ENCODE measurements around the gene DOK6. TPM values are rescaled to one million over a fixed set of nuclear protein-coding genes. Genes with fewer than 3 reads are reported as not detected.

DOK6 gene
- total RNA-seq, 1 donor, result 2.2 TPM

DNA sequence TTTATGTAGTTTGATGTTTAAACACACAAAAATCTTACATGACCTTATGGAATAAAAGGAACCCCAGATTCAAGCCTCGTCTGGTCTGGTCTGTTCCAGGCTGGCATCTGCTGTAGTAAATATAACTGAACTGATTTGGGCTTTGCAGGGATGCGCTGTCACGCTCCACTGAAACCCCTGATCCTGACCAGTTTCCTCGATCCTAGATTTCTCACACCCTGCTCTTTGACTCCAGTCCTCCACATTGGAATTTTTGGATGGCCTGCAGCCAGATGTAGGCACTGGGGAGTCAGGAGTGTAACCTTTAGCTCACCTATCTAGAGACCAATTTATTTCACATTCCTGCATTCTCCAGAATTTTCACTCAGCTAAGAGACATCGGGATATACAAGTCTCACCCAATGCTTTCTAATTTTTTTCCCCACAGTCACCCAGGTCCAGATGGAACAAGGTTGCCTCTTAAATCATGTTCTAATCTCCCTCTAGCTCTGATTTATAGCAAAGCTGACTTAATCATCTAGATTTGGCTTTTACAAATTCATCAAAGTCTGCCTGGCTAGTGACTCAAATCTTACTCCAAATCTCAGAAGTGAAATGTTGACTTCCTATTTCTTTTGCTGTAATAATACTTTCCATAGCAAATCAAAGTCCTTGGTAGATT, 327.4 kb downstream of the DOK6 start:
- H3K27me3 ChIP-seq (ENCODE audit: insufficient read depth, low read length), result no peaks in the 10 kb centered on the region
- H3K4me3 ChIP-seq (ENCODE audit: low read length), result no peak overlapping the region
- H3K9me3 ChIP-seq (ENCODE audit: low read depth, low read length), result no peaks in the 10 kb centered on the region
- H3K4me1 ChIP-seq (ENCODE audit: insufficient read depth, low read length), result no peaks in the 10 kb centered on the region

DNA sequence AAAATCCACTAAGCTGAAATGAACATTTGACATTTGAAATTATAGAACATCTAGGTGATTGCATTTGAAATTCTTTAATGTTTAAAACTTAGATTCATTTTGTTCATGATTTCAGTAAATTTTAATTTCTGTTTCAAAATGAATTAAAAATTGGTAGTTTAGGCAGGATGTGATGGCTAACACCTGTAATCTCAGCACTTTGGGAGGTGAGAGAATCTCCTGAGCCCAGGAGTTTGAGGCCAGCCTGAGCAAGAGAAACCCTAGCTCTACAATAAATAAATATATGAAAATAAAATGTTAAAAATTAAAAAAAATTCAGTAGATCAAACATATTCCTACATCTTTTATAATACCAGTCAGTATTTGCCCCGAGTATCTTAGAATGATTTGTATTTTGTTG, 330.0 kb downstream of the DOK6 start:
- H3K9me3 ChIP-seq (ENCODE audit: low read depth, low read length), result no peaks in the 10 kb centered on the region
- no peak overlapping the region for H3K4me3 ChIP-seq (ENCODE audit: low read length)
- no peaks in the 10 kb centered on the region for H3K4me1 ChIP-seq (ENCODE audit: insufficient read depth, low read length)
- no peaks in the 10 kb centered on the region for H3K27me3 ChIP-seq (ENCODE audit: insufficient read depth, low read length)

DNA sequence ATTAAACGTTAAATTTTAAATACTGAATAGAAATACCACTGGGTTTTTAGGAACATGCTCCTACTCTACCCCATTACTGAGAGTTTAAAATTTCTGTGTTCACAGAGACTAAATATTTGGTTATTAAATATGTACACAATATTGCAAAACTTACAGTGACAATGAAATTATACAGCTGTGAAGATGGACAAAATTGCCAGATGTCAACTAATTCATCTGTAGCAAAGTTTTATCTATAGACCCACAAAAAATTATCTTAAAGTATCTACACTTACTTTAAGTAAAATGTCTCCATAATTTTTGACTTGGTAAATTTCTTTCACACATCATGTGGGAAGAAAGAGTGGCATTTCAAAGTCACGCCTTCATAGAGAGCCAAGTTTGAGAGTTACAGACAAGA, 333.8 kb downstream of the DOK6 start:
- Histone ChIP-seq H3K4me3 (ENCODE audit: low read length) (no peak overlapping the region), H3K9me3 (ENCODE audit: low read depth, low read length) (no peaks in the 10 kb centered on the region), H3K27me3 (ENCODE audit: insufficient read depth, low read length) (no peaks in the 10 kb centered on the region), H3K4me1 (ENCODE audit: insufficient read depth, low read length) (no peaks in the 10 kb centered on the region)

GRCh38 chr18:69736730-69737129, 336.0 kb downstream of the DOK6 start:
- H3K4me1 ChIP-seq (ENCODE audit: insufficient read depth, low read length), result no peaks in the 10 kb centered on the region
- no peak overlapping the region for H3K4me3 ChIP-seq (ENCODE audit: low read length)
- no peaks in the 10 kb centered on the region for H3K9me3 ChIP-seq (ENCODE audit: low read depth, low read length)
- no peaks in the 10 kb centered on the region for H3K27me3 ChIP-seq (ENCODE audit: insufficient read depth, low read length)

DNA sequence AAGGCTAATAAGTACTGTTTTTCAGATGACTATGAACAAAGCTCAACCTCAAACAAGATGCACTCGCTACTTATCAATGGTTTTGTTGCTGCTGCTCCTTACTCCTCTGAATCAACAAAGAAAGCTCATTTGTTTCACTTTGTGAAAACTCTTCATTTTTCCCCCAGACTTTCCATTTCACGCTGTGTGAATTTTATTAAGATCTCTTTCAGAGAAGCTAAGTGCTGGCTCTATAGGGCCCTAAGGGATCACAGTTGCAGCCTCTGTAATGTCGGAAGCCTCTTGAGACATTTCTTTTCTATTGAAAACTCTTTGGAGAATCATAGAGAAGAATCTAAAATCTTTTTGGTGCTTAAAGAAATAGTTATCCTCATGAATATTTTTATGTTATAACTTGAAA, 337.2 kb downstream of the DOK6 start:
- H3K4me1 ChIP-seq (ENCODE audit: insufficient read depth, low read length), result no peaks in the 10 kb centered on the region
- H3K9me3 ChIP-seq (ENCODE audit: low read depth, low read length), result no peaks in the 10 kb centered on the region
- H3K4me3 ChIP-seq (ENCODE audit: low read length), result no peak overlapping the region
- no peaks in the 10 kb centered on the region for H3K27me3 ChIP-seq (ENCODE audit: insufficient read depth, low read length)

- Histone ChIP-seq H3K4me3 (ENCODE audit: low read length) (no peak overlapping the region), H3K27me3 (ENCODE audit: insufficient read depth, low read length) (no peaks in the 10 kb centered on the region), H3K4me1 (ENCODE audit: insufficient read depth, low read length) (no peaks in the 10 kb centered on the region), H3K9me3 (ENCODE audit: low read depth, low read length) (peaks cover 5% of the 10 kb centered on the region)
These were observed 346.7 kb downstream of the DOK6 start for GRCh38 chr18:69747388-69747787.

DNA sequence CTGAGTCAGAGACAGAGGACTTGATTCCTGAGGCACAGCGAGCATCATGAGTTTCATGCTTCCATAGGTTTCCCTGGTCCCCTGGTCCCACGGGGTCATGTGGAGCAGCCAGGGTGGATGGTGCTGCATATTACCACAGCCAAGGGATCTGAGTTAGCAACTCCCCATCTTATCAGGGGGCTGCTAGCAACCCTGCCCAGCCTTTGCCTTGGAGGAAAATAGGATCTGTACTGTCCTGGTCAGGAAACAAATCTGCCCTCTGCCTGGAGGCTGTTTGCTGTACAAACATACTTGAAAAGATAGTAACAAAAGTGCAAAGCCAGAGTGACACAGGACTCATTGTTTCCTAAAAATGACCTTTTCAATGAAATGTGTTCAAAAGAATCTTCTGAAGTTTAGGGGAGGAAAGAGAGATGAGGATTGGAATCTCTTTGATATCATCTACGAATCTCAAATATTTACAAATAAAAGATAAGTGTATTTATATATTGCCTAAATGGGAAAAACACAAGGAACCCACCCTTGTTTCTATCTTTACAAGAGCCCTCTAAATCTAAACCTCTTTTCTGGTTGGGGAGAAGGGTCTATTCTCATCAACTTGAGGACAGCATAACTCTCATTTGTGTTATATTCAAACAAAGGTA, 352.2 kb downstream of the DOK6 start:
- Histone ChIP-seq H3K4me1 (ENCODE audit: insufficient read depth, low read length) (no peaks in the 10 kb centered on the region), H3K27me3 (ENCODE audit: insufficient read depth, low read length) (no peaks in the 10 kb centered on the region), H3K4me3 (ENCODE audit: low read length) (no peak overlapping the region), H3K9me3 (ENCODE audit: low read depth, low read length) (peaks cover 5% of the 10 kb centered on the region)

DNA sequence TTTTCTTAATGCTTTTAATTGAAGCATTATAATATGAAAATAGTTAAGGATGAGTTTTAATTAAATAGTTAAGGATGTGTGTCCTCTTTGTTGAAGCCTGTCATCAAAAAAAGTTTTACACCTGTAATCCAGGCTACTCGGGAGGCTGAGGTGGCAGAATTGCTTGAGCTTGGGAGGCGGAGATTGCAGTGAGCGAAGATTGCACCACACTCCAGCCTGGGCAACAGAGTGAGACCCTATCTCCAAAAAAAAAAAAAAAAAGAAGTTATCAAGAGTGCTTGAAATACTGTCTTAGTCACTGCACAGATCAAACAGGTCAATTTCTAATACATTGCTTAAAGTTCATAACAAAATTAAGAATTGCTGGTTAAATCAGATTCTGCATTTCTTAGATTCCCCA, 353.4 kb downstream of the DOK6 start:
- no peak overlapping the region for H3K4me3 ChIP-seq (ENCODE audit: low read length)
- H3K4me1 ChIP-seq (ENCODE audit: insufficient read depth, low read length), result no peaks in the 10 kb centered on the region
- H3K27me3 ChIP-seq (ENCODE audit: insufficient read depth, low read length), result no peaks in the 10 kb centered on the region
- H3K9me3 ChIP-seq (ENCODE audit: low read depth, low read length), result peaks cover 5% of the 10 kb centered on the region

DNA sequence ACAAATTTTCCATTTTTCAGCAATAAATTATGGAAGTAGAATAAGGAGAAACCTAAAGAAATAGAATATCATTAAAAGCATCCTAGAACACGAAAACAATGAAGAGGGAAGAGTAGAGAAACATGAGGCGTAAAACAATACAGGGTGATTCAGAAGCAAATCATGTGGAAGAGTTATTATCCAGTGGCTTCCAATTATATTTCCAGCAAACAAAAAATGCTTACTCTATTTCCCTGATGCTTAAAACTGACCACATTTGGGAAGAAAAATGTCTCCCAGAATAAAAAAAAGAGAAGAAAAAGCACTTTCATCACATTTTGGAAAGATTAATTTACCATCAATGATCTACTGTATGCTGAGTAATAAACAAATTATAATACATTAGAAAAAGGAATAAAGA, 354.4 kb downstream of the DOK6 start:
- Histone ChIP-seq H3K4me3 (ENCODE audit: low read length) (no peak overlapping the region), H3K9me3 (ENCODE audit: low read depth, low read length) (peaks cover 5% of the 10 kb centered on the region), H3K27me3 (ENCODE audit: insufficient read depth, low read length) (no peaks in the 10 kb centered on the region), H3K4me1 (ENCODE audit: insufficient read depth, low read length) (no peaks in the 10 kb centered on the region)

DNA sequence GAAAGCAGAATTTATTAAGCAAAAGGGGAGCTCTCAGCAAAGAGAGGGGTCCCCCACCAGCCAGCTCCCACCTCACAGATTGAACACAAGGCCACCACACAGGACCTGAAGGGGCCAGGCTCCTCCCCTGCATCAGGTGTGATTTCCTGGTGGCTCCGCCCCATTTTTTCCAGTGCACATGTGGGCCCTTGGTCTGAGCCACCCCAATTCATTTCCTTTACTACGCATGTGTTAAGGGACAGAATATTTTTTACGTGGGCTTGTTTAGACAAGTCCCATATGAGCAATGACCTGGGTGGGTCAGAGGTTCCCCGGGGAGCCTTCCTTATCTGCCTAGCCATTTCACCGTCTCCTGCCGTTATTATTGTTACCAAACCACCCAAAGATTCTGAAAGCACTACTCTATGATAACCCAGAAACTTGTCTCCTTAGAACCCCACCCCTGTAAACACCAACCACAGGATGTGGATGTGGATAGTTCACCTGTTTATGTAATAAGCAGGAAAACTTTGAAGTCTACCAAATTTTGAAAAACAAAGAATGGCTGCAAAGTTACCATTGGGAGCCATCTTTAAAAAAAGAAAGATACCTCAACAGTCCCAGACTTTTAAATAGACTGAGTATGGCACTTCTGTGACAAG, 355.3 kb downstream of the DOK6 start:
- no peaks in the 10 kb centered on the region for H3K27me3 ChIP-seq (ENCODE audit: insufficient read depth, low read length)
- no peak overlapping the region for H3K4me3 ChIP-seq (ENCODE audit: low read length)
- no peaks in the 10 kb centered on the region for H3K4me1 ChIP-seq (ENCODE audit: insufficient read depth, low read length)
- no peaks in the 10 kb centered on the region for H3K9me3 ChIP-seq (ENCODE audit: low read depth, low read length)

- H3K4me1 ChIP-seq (ENCODE audit: insufficient read depth, low read length), result no peaks in the 10 kb centered on the region
- H3K9me3 ChIP-seq (ENCODE audit: low read depth, low read length), result no peaks in the 10 kb centered on the region
- no peak overlapping the region for H3K4me3 ChIP-seq (ENCODE audit: low read length)
- H3K27me3 ChIP-seq (ENCODE audit: insufficient read depth, low read length), result no peaks in the 10 kb centered on the region
These were observed 357.0 kb downstream of the DOK6 start for GRCh38 chr18:69757733-69758132.

DNA sequence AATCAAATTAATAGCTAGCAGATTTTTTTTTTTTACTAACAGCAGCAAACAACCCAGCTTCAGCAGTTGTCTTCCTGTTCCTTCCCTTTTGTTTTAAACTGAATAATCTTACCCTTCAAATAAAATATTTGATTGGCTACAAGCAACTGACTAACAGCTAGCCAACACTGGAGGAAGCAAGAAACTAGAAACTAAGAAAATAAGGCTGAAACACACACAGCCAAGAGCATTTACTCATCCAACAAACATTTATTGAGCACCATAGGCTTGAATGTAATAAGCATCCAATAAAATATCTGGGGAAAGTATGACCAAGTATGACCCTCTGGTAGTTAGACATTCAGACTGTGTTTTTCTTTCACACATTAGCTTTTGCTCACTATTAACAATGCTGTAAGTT, 357.8 kb downstream of the DOK6 start:
- H3K4me1 ChIP-seq (ENCODE audit: insufficient read depth, low read length), result no peaks in the 10 kb centered on the region

GRCh38 chr18:69759046-69759445, 358.4 kb downstream of the DOK6 start:
- no peak overlapping the region for H3K4me3 ChIP-seq (ENCODE audit: low read length)
- no peaks in the 10 kb centered on the region for H3K9me3 ChIP-seq (ENCODE audit: low read depth, low read length)
- H3K27me3 ChIP-seq (ENCODE audit: insufficient read depth, low read length), result no peaks in the 10 kb centered on the region
- H3K4me1 ChIP-seq (ENCODE audit: insufficient read depth, low read length), result no peaks in the 10 kb centered on the region

More for the DNA sequence above, 357.8 kb downstream of the DOK6 start:
- H3K27me3 ChIP-seq (ENCODE audit: insufficient read depth, low read length), result no peaks in the 10 kb centered on the region
- H3K9me3 ChIP-seq (ENCODE audit: low read depth, low read length), result no peaks in the 10 kb centered on the region
- H3K4me3 ChIP-seq (ENCODE audit: low read length), result no peak overlapping the region

- Histone ChIP-seq H3K4me3 (ENCODE audit: low read length) (no peak overlapping the region), H3K9me3 (ENCODE audit: low read depth, low read length) (no peaks in the 10 kb centered on the region), H3K4me1 (ENCODE audit: insufficient read depth, low read length) (no peaks in the 10 kb centered on the region), H3K27me3 (ENCODE audit: insufficient read depth, low read length) (no peaks in the 10 kb centered on the region)
These were observed 362.3 kb downstream of the DOK6 start for GRCh38 chr18:69763002-69763401.

DNA sequence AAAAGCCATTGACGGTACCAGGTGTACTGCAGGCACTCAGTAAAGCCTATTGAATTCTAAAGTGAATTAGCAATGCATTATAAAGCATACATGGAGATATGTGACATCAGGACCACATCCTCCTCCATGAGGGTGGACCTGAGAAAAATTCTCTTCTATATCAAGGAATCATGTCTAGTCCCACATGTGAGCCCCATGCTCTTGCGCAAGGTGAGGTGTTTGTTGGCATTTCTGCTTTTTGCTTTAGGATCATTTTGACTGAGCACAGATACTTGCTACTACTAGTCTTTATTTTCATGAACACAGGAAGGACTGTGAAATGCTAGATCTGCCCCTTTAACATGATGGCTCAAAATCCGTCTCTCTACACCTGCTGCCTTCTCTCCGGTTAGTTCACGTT, 363.1 kb downstream of the DOK6 start:
- Histone ChIP-seq H3K27me3 (ENCODE audit: insufficient read depth, low read length) (no peaks in the 10 kb centered on the region), H3K4me1 (ENCODE audit: insufficient read depth, low read length) (no peaks in the 10 kb centered on the region), H3K9me3 (ENCODE audit: low read depth, low read length) (no peaks in the 10 kb centered on the region), H3K4me3 (ENCODE audit: low read length) (no peak overlapping the region)

DNA sequence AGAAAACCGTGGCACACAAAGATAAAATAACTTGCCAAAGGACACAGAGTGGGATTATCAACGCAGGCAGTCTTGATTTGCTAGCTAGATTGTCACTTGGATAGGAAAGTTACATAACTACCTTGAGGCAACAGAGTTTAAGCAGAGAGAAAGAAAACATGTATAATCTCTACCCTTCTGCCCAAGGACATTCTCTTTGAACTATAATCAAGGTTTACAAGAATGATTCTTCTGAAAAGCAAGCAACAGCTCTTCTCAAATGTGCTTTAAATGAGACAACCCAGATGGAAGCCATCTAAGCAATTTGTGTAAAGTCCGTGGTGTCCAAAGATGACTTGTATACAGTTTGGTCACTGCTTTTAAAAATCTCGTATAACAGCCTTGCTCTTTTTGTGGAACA, 369.6 kb downstream of the DOK6 start:
- no peaks in the 10 kb centered on the region for H3K27me3 ChIP-seq (ENCODE audit: insufficient read depth, low read length)
- no peaks in the 10 kb centered on the region for H3K9me3 ChIP-seq (ENCODE audit: low read depth, low read length)
- H3K4me1 ChIP-seq (ENCODE audit: insufficient read depth, low read length), result no peaks in the 10 kb centered on the region
- no peak overlapping the region for H3K4me3 ChIP-seq (ENCODE audit: low read length)

Measured in mononuclear cell (primary cell).